Keratinocyte (primary cell): ENCODE results near the gene UXS1. TPM values are rescaled to one million over a fixed set of nuclear protein-coding genes. Genes with fewer than 3 reads are reported as not detected.

Experiments used
- DNase-seq: peaks from one replicate; pipeline ENCODE4 v3.0.0-alpha.2; 2011; ENCODE audit warnings: low read depth, missing footprints, low spot score
- FAIRE-seq: peaks from 2 replicates; lab custom pipeline; 2011; peaks lifted over from hg19 to GRCh38; lab: Jason Lieb, UNC
- H2AFZ ChIP-seq: 2 replicates; pipeline ENCODE4 v1.6.0; 2012; ENCODE audit warnings: low read length, control low read depth, inconsistent platforms; ENCODE audit not compliant: control insufficient read depth
- H3K27ac ChIP-seq: 2 replicates; pipeline ENCODE4 v1.5.1; 2011; ENCODE audit warnings: low read length; ENCODE audit not compliant: control insufficient read depth, insufficient read depth
- H3K27me3 ChIP-seq: 3 replicates; pipeline ENCODE4 v1.6.0; 2011; ENCODE audit warnings: low read length; ENCODE audit not compliant: control insufficient read depth, insufficient read depth; ENCODE audit errors: extremely low read depth
- H3K36me3 ChIP-seq, 2 experiments: 2 replicates in 1 of 2; 3 replicates in 1 of 2; pipeline ENCODE4 v1.5.1; 2011; ENCODE audit warnings: low read length in 2 of 2, mild to moderate bottlenecking in 1 of 2; ENCODE audit not compliant: control insufficient read depth in 2 of 2, insufficient read depth in 2 of 2; ENCODE audit errors: extremely low read depth in 1 of 2
- H3K4me1 ChIP-seq: 3 replicates; pipeline ENCODE4 v1.5.1; 2011; ENCODE audit warnings: low read length; ENCODE audit not compliant: control insufficient read depth, insufficient read depth; ENCODE audit errors: extremely low read depth
- H3K4me2 ChIP-seq: 3 replicates; pipeline ENCODE4 v1.6.0; 2011; ENCODE audit warnings: low read depth, low read length; ENCODE audit not compliant: control insufficient read depth, insufficient read depth; ENCODE audit errors: extremely low read depth
- H3K4me3 ChIP-seq, 3 experiments: fragments of 200-600 bp in 1 of 3; sonication (generic) in 1 of 3; 2 replicates in 2 of 3; 3 replicates in 1 of 3; pipeline ENCODE4 v1.5.1; 2011 to 2016; ENCODE audit warnings: low read length in 3 of 3, mild to moderate bottlenecking in 3 of 3, control low read depth in 2 of 3, inconsistent platforms in 1 of 3, low read depth in 1 of 3, mixed read lengths in 1 of 3, mixed run types in 1 of 3, moderate library complexity in 1 of 3; ENCODE audit not compliant: control insufficient read depth in 2 of 3, insufficient read depth in 2 of 3; ENCODE audit errors: extremely low read depth in 1 of 3
- H3K79me2 ChIP-seq: 2 replicates; pipeline ENCODE4 v1.6.0; 2012; ENCODE audit warnings: low read length; ENCODE audit not compliant: control insufficient read depth, insufficient read depth
- H3K9ac ChIP-seq: 3 replicates; pipeline ENCODE4 v1.6.0; 2011; ENCODE audit warnings: low read length; ENCODE audit not compliant: control insufficient read depth, insufficient read depth; ENCODE audit errors: extremely low read depth
- H3K9me1 ChIP-seq: 3 replicates; pipeline ENCODE4 v1.6.0; 2011; ENCODE audit warnings: low read length; ENCODE audit not compliant: control insufficient read depth, insufficient read depth; ENCODE audit errors: extremely low read depth
- H3K9me3 ChIP-seq: 2 replicates; pipeline ENCODE4 v1.5.1; 2012; ENCODE audit warnings: low read depth, low read length; ENCODE audit not compliant: control insufficient read depth
- H4K20me1 ChIP-seq: 3 replicates; pipeline ENCODE4 v1.6.0; 2011; ENCODE audit warnings: low read length; ENCODE audit not compliant: control insufficient read depth, insufficient read depth; ENCODE audit errors: extremely low read depth
- EZH2 ChIP-seq: IDR thresholded peaks from one replicate; pipeline ENCODE4 v1.6.1; 2012; ENCODE audit warnings: inconsistent platforms, mild to moderate bottlenecking, low read length, moderate library complexity
- dilution Hi-C: fragments of 300-500 bp; cut with MboI; formaldehyde crosslinking; loops from one replicate; pipeline ENCODE4 v1.7.0; 2020; ENCODE audit warnings: low sequenced_read_pairs; ENCODE audit not compliant: extremely low pct_ligation_motif_present
- polyA plus RNA-seq, 5 experiments: library from polyadenylated mRNA; depleted of rRNA in 3 of 5; stranded (reverse) in 3 of 5; stranded (forward) in 1 of 5; unstranded in 1 of 5; fragments of >200 nt; gene quantifications; 1 replicate in 1 of 5; 2 replicates in 3 of 5; 3 replicates in 1 of 5; pipeline versions ENCODE4 v1.2.1 to v1.2.3, GENCODE V29; 2011 to 2012; ENCODE audit warnings: missing spikeins in 2 of 5, low read depth in 1 of 5, low replicate concordance in 1 of 5
- TF ChIP-seq, protein P1 (sequence below), 3 experiments: IDR thresholded peaks in 1 of 3; conservative IDR thresholded peaks in 1 of 3; optimal IDR thresholded peaks in 1 of 3; 2 replicates in 2 of 3; 3 replicates in 1 of 3; pipeline versions ENCODE3 to v1.5.1; 2011; ENCODE audit warnings: low read length in 3 of 3, mild to moderate bottlenecking in 3 of 3, moderate library complexity in 2 of 3, control low read depth in 1 of 3, inconsistent platforms in 1 of 3; ENCODE audit not compliant: insufficient read depth in 2 of 3; ENCODE audit errors: extremely low read depth in 1 of 3

UXS1 gene
- polyA plus RNA-seq, 1 donor (not counting 4 experiments of a cell fraction or from before 2014, with no cell fraction given) = 43.5 TPM

DNA sequence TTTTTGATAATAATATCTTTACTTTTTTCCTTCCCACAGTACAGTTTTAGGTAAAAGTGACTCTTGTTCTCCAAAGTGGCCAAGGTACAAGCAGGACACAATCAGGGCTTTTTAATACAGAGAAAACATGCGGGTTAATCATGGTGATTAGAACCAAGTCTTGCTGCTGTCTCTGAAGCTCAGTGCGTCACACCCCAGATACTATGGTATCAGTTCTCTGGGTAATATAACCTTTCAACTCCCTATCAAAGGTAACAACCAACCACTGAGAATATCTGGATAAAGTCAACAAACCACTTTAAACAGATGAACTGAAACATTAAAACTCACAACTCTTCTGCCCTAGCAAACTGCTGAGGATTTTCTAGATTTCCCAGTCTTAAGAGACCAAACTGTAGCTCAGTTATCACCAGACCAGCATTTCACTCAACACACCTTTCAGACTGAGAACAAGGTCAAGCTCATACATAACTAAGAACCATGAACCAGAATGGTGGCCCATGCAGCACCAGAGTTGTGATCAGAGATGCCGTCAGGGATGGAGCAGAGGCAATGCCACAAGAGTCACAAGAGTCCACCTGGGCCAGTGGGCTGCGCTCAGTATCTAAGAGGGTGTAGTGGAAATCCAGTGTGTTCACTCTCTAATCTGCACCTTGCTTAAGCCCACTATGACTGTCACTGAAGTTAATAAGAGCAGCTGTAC lies 103.0 kb downstream of the UXS1 start:
- Histone ChIP-seq H3K4me1 (peaks cover 6% of the 10 kb centered on the region), H3K9me3 (no peaks in the 10 kb centered on the region), H3K4me3 (no peak overlapping the region), H3K9me1 (no peaks in the 10 kb centered on the region), H3K9ac (no peak overlapping the region), H4K20me1 (no peaks in the 10 kb centered on the region), H3K36me3 (no peaks in the 10 kb centered on the region), H2AFZ (no peak overlapping the region), H3K27ac (no peak overlapping the region), H3K79me2 (no peaks in the 10 kb centered on the region), H3K27me3 (no peaks in the 10 kb centered on the region), H3K4me2 (no peak overlapping the region)
- TF ChIP-seq, protein P1, sequence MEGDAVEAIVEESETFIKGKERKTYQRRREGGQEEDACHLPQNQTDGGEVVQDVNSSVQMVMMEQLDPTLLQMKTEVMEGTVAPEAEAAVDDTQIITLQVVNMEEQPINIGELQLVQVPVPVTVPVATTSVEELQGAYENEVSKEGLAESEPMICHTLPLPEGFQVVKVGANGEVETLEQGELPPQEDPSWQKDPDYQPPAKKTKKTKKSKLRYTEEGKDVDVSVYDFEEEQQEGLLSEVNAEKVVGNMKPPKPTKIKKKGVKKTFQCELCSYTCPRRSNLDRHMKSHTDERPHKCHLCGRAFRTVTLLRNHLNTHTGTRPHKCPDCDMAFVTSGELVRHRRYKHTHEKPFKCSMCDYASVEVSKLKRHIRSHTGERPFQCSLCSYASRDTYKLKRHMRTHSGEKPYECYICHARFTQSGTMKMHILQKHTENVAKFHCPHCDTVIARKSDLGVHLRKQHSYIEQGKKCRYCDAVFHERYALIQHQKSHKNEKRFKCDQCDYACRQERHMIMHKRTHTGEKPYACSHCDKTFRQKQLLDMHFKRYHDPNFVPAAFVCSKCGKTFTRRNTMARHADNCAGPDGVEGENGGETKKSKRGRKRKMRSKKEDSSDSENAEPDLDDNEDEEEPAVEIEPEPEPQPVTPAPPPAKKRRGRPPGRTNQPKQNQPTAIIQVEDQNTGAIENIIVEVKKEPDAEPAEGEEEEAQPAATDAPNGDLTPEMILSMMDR (optimal IDR thresholded peaks at IDR 0.05 in 1 of 3, IDR thresholded peaks at IDR 0.05 in 1 of 3, conservative IDR thresholded peaks at IDR 0.05 in 1 of 3; ENCODE audit: extremely low read depth in 1 of 3, insufficient read depth in 2 of 3, low read length in 3 of 3) = no peak
- TF ChIP-seq EZH2 = no peak
- no peak for DNase-seq
- dilution Hi-C loops = no loop called here
- FAIRE-seq = no peak

DNA sequence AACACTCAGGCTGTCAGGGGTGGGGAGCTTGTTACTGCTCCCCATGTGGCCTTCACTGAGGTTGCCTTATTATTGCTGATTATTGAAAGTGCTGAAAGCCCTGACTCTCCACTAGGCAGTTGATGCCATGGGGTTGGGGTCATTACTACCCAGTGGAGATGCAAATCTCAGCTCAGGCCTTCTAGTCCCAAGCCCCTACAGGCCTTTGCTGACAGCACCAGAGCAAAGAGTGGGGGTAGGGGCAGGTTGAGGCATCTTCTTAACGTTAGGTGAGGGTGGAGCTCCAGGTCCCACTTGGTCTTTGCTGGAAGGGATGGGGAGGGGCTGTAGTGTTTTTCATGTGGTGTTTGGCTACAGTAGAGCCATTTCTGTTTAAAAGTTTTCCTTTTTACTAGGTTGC lies 104.5 kb downstream of the UXS1 start:
- Histone ChIP-seq H4K20me1 (no peaks in the 10 kb centered on the region), H3K9me3 (no peaks in the 10 kb centered on the region), H3K27me3 (no peaks in the 10 kb centered on the region), H2AFZ (no peak overlapping the region), H3K4me2 (no peak overlapping the region), H3K9ac (no peak overlapping the region), H3K36me3 (no peaks in the 10 kb centered on the region), H3K27ac (no peak overlapping the region), H3K4me1 (peaks cover 6% of the 10 kb centered on the region), H3K79me2 (no peaks in the 10 kb centered on the region), H3K9me1 (no peaks in the 10 kb centered on the region), H3K4me3 (no peak overlapping the region)
- dilution Hi-C loops = no loop called here
- DNase-seq (no peak), FAIRE-seq (no peak)
- TF ChIP-seq, protein P1 (optimal IDR thresholded peaks at IDR 0.05 in 1 of 3, IDR thresholded peaks at IDR 0.05 in 1 of 3, conservative IDR thresholded peaks at IDR 0.05 in 1 of 3; ENCODE audit: extremely low read depth in 1 of 3, insufficient read depth in 2 of 3, low read length in 3 of 3) = no peak
